GM12891 (cell line): Measurements from ENCODE around the gene MSL1.
A peak's percentile ranks its signal among the peaks of the same experiment; 100 is the strongest.

Source experiments
- DNase-seq: peaks from one replicate; pipeline ENCODE4 v3.0.0; 2011; ENCODE audit warnings: low spot score; ENCODE audit not compliant: insufficient read length
- FAIRE-seq: peaks from 2 replicates; lab custom pipeline; 2011; peaks lifted over from hg19 to GRCh38; lab: Jason Lieb, UNC
- PAX5 ChIP-seq: IDR thresholded peaks from 2 replicates; pipeline ENCODE4 v1.6.1; 2011; ENCODE audit warnings: low read length, moderate library complexity, mild to moderate bottlenecking; ENCODE audit not compliant: insufficient read depth, severe bottlenecking
- POLR2A ChIP-seq: IDR thresholded peaks from 2 replicates; pipeline ENCODE4 v1.6.1; 2011; ENCODE audit warnings: low read depth, low read length, control low read depth
- POLR2AphosphoS5 ChIP-seq: IDR thresholded peaks from 2 replicates; pipeline ENCODE4 v1.6.1; 2011; ENCODE audit warnings: low read depth, low read length, control low read depth
- POU2F2 ChIP-seq: IDR thresholded peaks from 2 replicates; pipeline ENCODE4 v1.6.1; 2011; ENCODE audit warnings: low read depth, mild to moderate bottlenecking, control low read depth, low read length, moderate library complexity
- SPI1 ChIP-seq: IDR thresholded peaks from 2 replicates; pipeline ENCODE4 v1.6.1; 2011; ENCODE audit warnings: low read depth, low read length, control low read depth
- TAF1 ChIP-seq: IDR thresholded peaks from 2 replicates; pipeline ENCODE4 v1.6.1; 2011; ENCODE audit warnings: low read depth, low read length, control low read depth

Gene MSL1

GRCh38 chr17:40090237-40091119 lies 31.3 kb upstream of the MSL1 start:
- FAIRE-seq (no peak), DNase-seq (no peak)
- TF ChIP-seq SPI1 (no peak), POLR2A (no peak), PAX5 (no peak), POU2F2 (no peak), POLR2AphosphoS5 (no peak), TAF1 (no peak)

GRCh38 chr17:40091691-40092397 lies 29.9 kb upstream of the MSL1 start:
- FAIRE-seq (no peak), DNase-seq (no peak)
- TF ChIP-seq POLR2AphosphoS5 (no peak), POU2F2 (no peak), SPI1 (no peak), PAX5 (no peak), POLR2A (no peak), TAF1 (no peak)

- FAIRE-seq, result no peak
- DNase-seq, result no peak
- no peak for TF ChIP-seq POLR2AphosphoS5
- TF ChIP-seq SPI1, result no peak
- no peak for TF ChIP-seq POU2F2
- TF ChIP-seq POLR2A, result no peak
- no peak for TF ChIP-seq PAX5
- TF ChIP-seq TAF1, result no peak
These were observed 29.2 kb upstream of the MSL1 start for GRCh38 chr17:40092581-40092980.

- FAIRE-seq, result no peak
- TF ChIP-seq PAX5 (no peak), POLR2A (no peak), POU2F2 (no peak), TAF1 (no peak), SPI1 (no peak), POLR2AphosphoS5 (no peak)
- DNase-seq, result no peak
These were observed 28.7 kb upstream of the MSL1 start for GRCh38 chr17:40093005-40093579.

- FAIRE-seq, result no peak
- TF ChIP-seq POLR2A (no peak), POLR2AphosphoS5 (no peak), POU2F2 (no peak), PAX5 (no peak), TAF1 (no peak), SPI1 (no peak)
- DNase-seq, result no peak
These were observed 28.1 kb upstream of the MSL1 start for GRCh38 chr17:40093580-40094201.

GRCh38 chr17:40094874-40095273 lies 26.9 kb upstream of the MSL1 start:
- TF ChIP-seq POU2F2 (no peak), TAF1 (no peak), POLR2A (no peak), SPI1 (no peak), POLR2AphosphoS5 (no peak), PAX5 (no peak)
- no peak for FAIRE-seq

GRCh38 chr17:40095351-40095943 lies 26.3 kb upstream of the MSL1 start:
- no peak for DNase-seq
- FAIRE-seq, result peak; percentile 55
- no peak for TF ChIP-seq POLR2A
- no peak for TF ChIP-seq SPI1
- TF ChIP-seq POU2F2, result no peak
- no peak for TF ChIP-seq POLR2AphosphoS5
- no peak for TF ChIP-seq PAX5
- no peak for TF ChIP-seq TAF1

More at GRCh38 chr17:40094874-40095273, 26.9 kb upstream of the MSL1 start:
- no peak for DNase-seq

- DNase-seq (peak; percentile 97), FAIRE-seq (peak; percentile 94)
These were observed 25.6 kb upstream of the MSL1 start for GRCh38 chr17:40095944-40096791.

More at GRCh38 chr17:40095944-40096791, 25.6 kb upstream of the MSL1 start:
- no peak for TF ChIP-seq SPI1
- TF ChIP-seq POLR2A, result peak; percentile 44; the same call in 1 of the 2 replicates
- peak; percentile 64 for TF ChIP-seq POU2F2
- no peak for TF ChIP-seq PAX5
- TF ChIP-seq TAF1, result no peak
